GM18526 (cell line): ENCODE measurements around the gene SRGAP1.

Experiments
- POLR2A ChIP-seq: IDR thresholded peaks from 3 replicates; pipeline ENCODE4 v1.6.1; 2011; ENCODE audit not compliant: insufficient read length; ENCODE audit errors: extremely low read depth

Gene SRGAP1

GRCh38 chr12:64170730-64171129, 326.2 kb downstream of the SRGAP1 start:
- no peak for TF ChIP-seq POLR2A

- no peak for TF ChIP-seq POLR2A
Measured at GRCh38 chr12:64171715-64172114, 327.2 kb downstream of the SRGAP1 start.

- no peak for TF ChIP-seq POLR2A
Measured at GRCh38 chr12:64172143-64172970, 327.9 kb downstream of the SRGAP1 start.

GRCh38 chr12:64173456-64173855, 329.0 kb downstream of the SRGAP1 start:
- no peak for TF ChIP-seq POLR2A

GRCh38 chr12:64175254-64175945, 330.9 kb downstream of the SRGAP1 start:
- no peak for TF ChIP-seq POLR2A

- no peak for TF ChIP-seq POLR2A
Measured at GRCh38 chr12:64177001-64177400, 332.5 kb downstream of the SRGAP1 start.

- no peak for TF ChIP-seq POLR2A
Measured at GRCh38 chr12:64178122-64178521, 333.6 kb downstream of the SRGAP1 start.

- no peak for TF ChIP-seq POLR2A
Measured at GRCh38 chr12:64180951-64181350, 336.5 kb downstream of the SRGAP1 start.

GRCh38 chr12:64181430-64182291, 337.2 kb downstream of the SRGAP1 start:
- no peak for TF ChIP-seq POLR2A

- no peak for TF ChIP-seq POLR2A
Measured at GRCh38 chr12:64184216-64184615, 339.7 kb downstream of the SRGAP1 start.

GRCh38 chr12:64186789-64187188, 342.3 kb downstream of the SRGAP1 start:
- no peak for TF ChIP-seq POLR2A

GRCh38 chr12:64187370-64187769, 342.9 kb downstream of the SRGAP1 start:
- TF ChIP-seq POLR2A, result no peak

- no peak for TF ChIP-seq POLR2A
Measured at GRCh38 chr12:64187794-64188193, 343.3 kb downstream of the SRGAP1 start.

- no peak for TF ChIP-seq POLR2A
Measured at GRCh38 chr12:64189530-64189929, 345.0 kb downstream of the SRGAP1 start.

- TF ChIP-seq POLR2A, result no peak
Measured at GRCh38 chr12:64190140-64190539, 345.6 kb downstream of the SRGAP1 start.

- no peak for TF ChIP-seq POLR2A
Measured at GRCh38 chr12:64192644-64193444, 348.3 kb downstream of the SRGAP1 start.
